Astrocyte of the hippocampus (primary cell): ENCODE measurements around the gene PAX7.
"Not testable (repeated sequence)": the region's sequence is repeated elsewhere in the genome, so short reads cannot be mapped to it uniquely, and the experiment has no call there.

Source experiments
- DNase-seq: peaks from one replicate; pipeline ENCODE4 v3.0.0; 2011; ENCODE audit warnings: low read depth, low spot score

The PAX7 gene

DNA sequence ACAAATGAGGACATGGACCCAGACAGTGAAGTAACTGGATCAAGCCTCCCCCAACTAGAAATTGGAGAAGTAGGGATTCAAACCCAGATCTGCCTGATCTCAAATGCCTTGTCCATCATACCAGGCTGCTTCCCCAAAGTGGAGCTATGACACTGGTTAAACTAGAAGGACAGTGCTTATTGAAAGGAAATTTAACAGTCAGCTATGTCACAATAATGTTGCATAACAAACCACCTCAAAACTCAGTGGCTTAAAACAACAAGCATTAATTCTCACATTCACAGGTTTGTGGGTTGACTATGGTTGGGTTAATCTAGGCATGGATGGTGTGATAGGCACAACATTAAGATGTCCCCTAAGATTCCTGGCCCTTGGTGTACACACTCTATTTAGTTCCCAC, 121.8 kb downstream of the PAX7 start:
- no peak for DNase-seq

- no peak for DNase-seq
Observed at GRCh38 chr1:18760156-18760555, 129.5 kb downstream of the PAX7 start.

DNA sequence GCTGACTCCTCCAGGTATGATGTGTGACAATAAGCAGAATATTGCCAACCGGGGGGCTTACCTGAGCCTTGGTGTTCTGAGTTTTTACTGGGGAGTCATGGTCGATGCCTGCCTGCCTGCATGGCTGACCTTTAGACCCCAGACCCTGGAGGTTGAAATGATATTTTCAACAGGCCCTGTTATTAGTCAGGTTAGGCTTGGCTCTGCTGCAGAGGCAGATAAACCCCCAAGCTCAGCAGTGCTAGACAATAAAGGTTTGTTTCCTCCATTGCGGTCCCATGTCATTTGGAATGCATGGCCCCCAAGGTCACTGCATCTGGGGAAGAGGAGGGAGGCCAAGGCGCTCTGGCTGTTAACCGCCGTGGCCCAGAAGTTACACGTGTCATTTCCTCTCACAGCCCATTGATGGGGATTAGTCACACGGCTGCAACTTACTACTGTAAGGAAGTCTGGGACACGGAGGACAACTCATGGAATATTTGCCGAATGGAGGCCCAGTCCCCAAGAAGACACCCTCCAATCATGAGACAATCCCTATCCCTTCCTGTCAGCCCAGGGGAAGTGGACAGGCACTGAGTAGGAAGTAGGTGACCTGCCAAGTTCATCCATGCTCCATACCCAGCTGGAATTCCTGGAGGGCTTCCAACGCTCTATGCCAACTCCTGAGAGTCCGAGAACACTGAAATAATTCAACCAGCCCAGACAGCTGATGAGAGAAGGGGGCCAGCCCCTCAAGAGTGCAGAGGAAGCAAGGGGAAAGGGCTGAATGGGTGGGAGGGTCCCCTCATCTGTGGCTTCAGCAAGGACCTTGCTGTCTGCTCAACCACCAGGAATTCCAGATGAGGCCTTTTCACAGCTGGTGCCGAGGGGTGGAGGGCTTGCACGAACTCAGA, 131.5 kb downstream of the PAX7 start:
- DNase-seq = peak; percentile 15

GRCh38 chr1:18764362-18764761, 133.7 kb downstream of the PAX7 start:
- no peak for DNase-seq

DNA sequence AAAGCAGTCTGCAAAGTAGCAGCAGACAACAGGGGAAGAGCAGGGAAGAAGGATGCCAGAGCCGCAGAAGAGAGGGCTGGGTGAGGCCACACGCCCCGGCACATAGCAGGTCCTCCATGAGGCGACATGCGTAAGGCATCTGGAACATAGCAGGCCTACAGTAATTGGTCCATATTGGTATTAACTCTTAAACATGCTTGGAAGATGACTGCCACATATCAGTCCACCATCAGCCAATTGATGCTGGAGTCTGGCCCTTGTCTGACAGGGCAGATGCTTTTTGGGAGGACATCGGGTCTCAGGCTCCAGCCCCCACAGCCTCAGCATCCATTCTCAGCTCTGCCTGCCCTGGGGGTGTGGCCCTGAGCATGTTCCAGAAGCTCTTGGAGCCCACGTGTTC, 135.1 kb downstream of the PAX7 start:
- DNase-seq = no peak

DNA sequence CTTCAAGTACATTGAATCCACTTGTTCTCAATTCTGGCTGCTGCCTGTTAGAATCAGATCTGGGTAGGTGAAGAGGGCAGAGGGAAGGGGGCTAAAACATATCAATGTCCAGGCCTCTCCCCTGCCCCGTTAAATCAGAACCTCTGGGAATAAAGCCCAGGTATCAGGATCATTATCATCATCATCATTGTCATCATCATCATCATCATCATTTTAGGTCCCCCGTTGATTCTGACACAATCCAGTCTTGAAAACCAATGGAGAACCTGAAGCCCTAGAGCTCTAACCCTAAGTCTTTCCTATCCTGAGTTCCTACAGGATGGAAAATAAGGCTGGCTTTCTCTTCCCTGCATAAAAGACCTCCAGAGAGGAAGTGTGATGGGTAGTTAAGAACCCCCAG, 135.7 kb downstream of the PAX7 start:
- no peak for DNase-seq

DNA sequence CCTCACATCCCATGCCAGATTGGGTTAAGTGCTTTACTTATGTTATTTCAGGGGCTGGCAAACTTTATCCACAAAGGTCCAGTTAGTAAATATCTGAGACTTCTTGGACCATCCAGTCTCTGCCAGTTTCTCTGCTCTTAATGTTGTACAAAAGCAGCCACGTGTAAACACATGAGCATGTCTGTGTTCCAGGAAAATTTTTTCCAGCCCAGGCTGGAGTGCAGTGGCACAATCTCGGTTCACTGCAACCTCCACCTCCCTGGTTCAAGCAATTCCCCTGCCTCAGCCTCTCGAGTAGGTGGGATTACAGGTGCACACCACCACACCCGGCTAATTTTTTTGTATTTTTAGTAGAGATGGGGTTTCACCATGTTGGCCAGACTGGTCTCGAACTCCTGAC, 136.9 kb downstream of the PAX7 start:
- DNase-seq = not testable (repeated sequence)

DNA sequence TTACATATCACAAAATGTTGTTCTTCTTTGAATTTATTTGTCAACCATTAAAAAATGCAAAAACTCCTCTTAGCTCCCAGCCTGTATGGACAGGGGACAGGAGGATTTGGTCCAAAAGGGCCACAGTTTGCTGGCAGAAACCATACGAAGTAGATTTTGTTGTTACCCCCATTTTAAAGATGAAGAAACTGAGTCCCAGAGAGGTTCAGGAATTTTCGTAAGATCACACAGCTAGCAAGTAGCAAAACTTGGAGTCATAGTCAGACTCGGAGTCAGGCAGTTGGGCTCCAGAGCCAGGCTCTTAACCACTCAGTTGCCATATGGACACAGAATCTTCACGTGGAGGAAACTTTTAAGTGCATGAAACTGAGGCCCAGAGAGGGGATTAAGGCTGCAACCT, 137.4 kb downstream of the PAX7 start:
- DNase-seq = no peak

- no peak for DNase-seq
Observed at GRCh38 chr1:18769140-18769539, 138.5 kb downstream of the PAX7 start.

DNA sequence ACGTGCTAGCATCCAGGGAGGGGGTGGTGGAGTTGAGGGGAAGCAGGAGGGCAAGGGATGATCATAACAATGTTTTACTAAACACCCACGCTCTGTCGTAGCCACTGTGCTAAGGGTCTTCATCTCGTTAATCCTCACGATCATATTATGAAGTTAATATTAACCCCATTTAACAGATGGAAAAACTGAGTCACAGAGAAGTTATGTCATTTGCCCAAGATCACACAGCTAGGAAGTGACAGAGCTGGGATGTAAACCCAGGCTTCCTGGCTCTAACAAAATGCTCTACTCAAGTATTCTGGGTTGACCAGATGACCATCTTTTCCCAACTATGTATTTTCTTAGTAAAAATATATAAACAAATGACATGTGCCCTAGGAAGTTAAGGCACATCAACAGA, 140.2 kb downstream of the PAX7 start:
- DNase-seq = no peak

DNA sequence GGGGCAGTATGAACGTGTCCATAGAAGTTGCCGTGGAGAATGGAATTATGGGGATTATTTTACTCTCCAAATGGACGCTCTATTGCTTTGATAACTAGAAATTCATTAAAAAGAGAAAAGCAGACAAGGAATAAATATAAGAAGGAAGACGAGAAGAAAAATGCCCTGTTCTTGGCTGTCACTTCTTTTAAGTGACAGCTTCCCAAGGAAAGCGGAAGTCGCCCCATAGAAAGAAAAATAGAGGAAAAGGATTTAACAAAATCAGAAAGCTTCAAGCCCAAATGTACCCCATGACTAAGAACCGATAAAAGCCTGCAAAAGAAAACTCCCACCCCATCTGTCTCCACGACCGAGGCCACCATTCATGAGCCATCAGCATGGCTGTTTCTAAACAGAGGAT, 143.1 kb downstream of the PAX7 start:
- DNase-seq = no peak

- DNase-seq = no peak
Observed at GRCh38 chr1:18775341-18775740, 144.7 kb downstream of the PAX7 start.

DNA sequence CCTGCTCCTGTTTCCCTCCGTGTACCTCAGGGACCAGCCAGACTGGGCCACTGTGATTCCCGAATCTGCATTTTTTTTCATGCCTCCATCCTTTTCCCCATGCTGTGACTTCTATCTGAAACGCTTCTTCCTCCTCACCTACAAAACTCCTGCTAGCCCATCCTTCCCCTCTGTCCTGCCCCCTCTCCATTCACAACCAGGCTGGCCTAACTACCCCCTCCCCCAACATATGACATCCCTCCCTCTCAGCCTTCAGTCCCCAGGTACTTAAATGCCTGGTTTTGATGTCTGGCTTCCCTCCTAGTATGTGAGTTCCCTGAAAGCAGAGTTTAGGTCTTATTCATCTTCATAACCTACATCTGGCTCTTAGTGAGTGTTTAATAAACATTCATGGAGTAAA, 146.1 kb downstream of the PAX7 start:
- no peak for DNase-seq

DNA sequence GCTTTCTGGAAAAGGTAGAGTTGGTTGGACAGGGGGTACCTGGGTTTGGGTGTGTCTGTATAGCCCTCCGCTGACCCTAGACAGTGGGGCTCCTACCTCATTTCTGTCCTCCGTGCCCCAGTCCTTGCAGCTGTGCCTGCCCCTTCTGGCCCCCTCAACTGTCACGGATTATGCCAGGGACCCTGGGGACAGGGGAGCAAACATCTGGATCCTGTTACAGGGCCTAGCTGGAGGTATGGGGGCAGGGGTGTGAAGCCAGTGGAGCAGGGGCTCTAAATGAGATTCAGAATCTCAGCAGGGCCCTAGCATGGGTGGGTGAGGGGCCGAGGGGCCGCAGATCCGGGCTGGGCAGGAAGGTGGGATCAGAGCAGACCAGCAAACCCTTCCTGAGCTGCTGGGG, 147.8 kb downstream of the PAX7 start:
- no peak for DNase-seq

- no peak for DNase-seq
Observed at GRCh38 chr1:18781031-18781430, 150.4 kb downstream of the PAX7 start.

GRCh38 chr1:18783705-18784481, 153.2 kb downstream of the PAX7 start:
- DNase-seq = no peak

DNA sequence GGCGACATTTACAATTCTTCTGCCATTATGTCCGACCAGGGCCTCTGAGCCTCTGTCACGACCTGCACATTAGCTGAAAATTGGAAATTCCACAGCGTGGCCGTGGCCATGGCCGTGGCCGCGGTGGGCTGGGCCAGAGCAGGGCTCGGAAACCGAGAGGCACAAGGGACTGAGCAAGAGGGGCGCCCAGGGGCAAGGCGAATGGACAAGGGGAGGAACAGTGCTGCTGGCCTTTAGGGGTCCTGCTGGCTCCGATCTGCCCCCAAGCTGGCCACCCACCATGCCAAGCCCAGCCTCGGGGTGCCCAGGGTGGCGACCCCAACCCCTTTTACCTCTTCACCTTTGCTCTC, 153.8 kb downstream of the PAX7 start:
- DNase-seq = no peak

DNA sequence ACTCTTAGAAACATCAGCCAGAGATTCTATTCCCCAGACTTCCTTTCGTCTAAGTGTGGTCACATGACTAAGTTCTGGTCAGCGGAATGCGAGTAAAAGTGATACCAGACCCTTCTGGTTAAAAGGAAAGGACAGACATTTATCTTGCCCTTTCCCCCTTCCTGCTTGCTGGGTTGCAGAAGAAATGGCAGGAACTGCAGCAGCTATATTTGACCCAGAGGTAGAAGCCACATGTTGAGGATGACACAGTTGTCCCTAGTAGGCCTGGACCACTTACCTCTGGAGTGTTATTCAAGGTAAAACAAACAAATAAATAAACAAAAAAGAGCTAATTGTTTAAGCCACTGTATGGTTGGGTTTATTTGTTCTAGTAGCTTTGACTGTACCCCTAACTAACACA, 155.5 kb downstream of the PAX7 start:
- DNase-seq = no peak

GRCh38 chr1:18787825-18788385, 157.3 kb downstream of the PAX7 start:
- DNase-seq = no peak

GRCh38 chr1:18789246-18789645, 158.6 kb downstream of the PAX7 start:
- DNase-seq = no peak

DNA sequence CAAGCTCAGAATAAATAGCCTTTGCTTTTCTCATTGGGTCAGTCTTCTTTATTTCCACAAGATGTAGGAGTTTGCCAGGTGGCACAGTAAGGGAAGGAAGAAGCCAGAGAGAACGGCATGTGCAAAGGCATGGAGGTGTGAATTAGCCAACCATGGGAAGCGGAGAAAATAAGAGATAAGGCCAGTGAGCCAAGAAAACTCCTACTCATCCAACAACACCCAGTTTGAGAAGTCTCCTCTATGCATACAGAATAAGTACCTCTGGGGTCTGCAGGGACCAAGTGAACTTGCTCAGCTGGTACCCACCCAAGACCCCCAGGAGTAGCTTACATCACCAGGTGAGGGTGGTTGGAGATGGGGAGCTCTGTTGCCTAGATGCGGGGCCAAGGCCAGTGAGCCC, 162.1 kb downstream of the PAX7 start:
- DNase-seq = no peak

GRCh38 chr1:18793164-18793563, 162.5 kb downstream of the PAX7 start:
- DNase-seq = no peak

DNA sequence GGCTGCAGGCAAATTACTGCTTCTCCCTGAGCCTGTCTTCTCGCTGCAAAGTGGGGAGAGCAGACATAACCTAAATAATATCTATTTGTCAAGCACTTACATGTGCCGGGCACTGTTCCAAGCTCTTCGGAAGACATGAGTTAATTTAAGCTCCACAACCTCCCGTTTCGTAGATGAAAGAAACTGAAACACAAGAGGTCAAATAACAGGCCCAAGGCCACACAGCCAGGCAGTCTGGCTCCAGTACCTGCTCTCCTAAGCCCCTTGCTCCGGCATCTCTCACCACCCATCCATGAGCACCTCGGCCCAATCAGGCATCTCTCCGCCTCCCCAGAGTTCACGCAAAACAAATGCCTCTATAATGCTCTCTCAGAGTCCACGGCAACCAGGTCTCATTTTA, 163.4 kb downstream of the PAX7 start:
- no peak for DNase-seq
